GM18507 (cell line): ENCODE data around the gene MC5R.

Source experiments
- DNase-seq: peaks from one replicate; pipeline ENCODE4 v3.0.0; 2011; ENCODE audit warnings: low read depth; ENCODE audit not compliant: insufficient read length; ENCODE audit errors: extremely low spot score
- FAIRE-seq: peaks from 2 replicates; lab custom pipeline; 2011; peaks lifted over from hg19 to GRCh38; lab: Jason Lieb, UNC

The MC5R gene

GRCh38 chr18:13823707-13824395 is at the start of gene MC5R:
Gene MC5R (plus strand): TSS chr18:13824149. CDS start chr18:13825766, 1,617 bp downstream.
- peak; percentile 79 for FAIRE-seq
- peak; percentile 78 for DNase-seq

- FAIRE-seq, result no peak
- DNase-seq, result no peak
Measured at GRCh38 chr18:13775058-13775457, 48.9 kb upstream of the MC5R start.

- no peak for DNase-seq
- no peak for FAIRE-seq
Measured at GRCh38 chr18:13791181-13791580, 32.8 kb upstream of the MC5R start.

- DNase-seq (no peak), FAIRE-seq (no peak)
Measured at GRCh38 chr18:13793819-13794218, 30.1 kb upstream of the MC5R start.

- FAIRE-seq (no peak), DNase-seq (no peak)
Measured at GRCh38 chr18:13796515-13796914, 27.4 kb upstream of the MC5R start.

- FAIRE-seq, result no peak
Measured at GRCh38 chr18:13797157-13797611, 26.8 kb upstream of the MC5R start.

GRCh38 chr18:13799396-13799795 is 24.6 kb upstream of the MC5R start:
- FAIRE-seq, result no peak
- no peak for DNase-seq

More at GRCh38 chr18:13797157-13797611, 26.8 kb upstream of the MC5R start:
- DNase-seq, result no peak

GRCh38 chr18:13800505-13801259 is 23.3 kb upstream of the MC5R start:
- FAIRE-seq (no peak), DNase-seq (no peak)

GRCh38 chr18:13801260-13801601 is 22.7 kb upstream of the MC5R start:
- FAIRE-seq, result no peak
- no peak for DNase-seq

- no peak for FAIRE-seq
- no peak for DNase-seq
Measured at GRCh38 chr18:13804305-13804704, 19.6 kb upstream of the MC5R start.

- FAIRE-seq (no peak), DNase-seq (no peak)
Measured at GRCh38 chr18:13808294-13809042, 15.5 kb upstream of the MC5R start.

- FAIRE-seq (no peak), DNase-seq (no peak)
Measured at GRCh38 chr18:13809043-13809430, 14.9 kb upstream of the MC5R start.

- no peak for DNase-seq
- FAIRE-seq, result no peak
Measured at GRCh38 chr18:13809531-13810255, 14.3 kb upstream of the MC5R start.

- no peak for FAIRE-seq
Measured at GRCh38 chr18:13810950-13811485, 12.9 kb upstream of the MC5R start.

GRCh38 chr18:13811993-13812392 is 12.0 kb upstream of the MC5R start:
- no peak for DNase-seq
- no peak for FAIRE-seq

More at GRCh38 chr18:13810950-13811485, 12.9 kb upstream of the MC5R start:
- DNase-seq, result no peak

GRCh38 chr18:13813271-13813849 is 10.6 kb upstream of the MC5R start:
- peak; percentile 82 for FAIRE-seq
- peak; percentile 43 for DNase-seq

- no peak for DNase-seq
- FAIRE-seq, result no peak
Measured at GRCh38 chr18:13826209-13826608, 2.3 kb downstream of the MC5R start.

- FAIRE-seq (peak; percentile 52), DNase-seq (no peak)
Measured at GRCh38 chr18:13831864-13832508, 8.0 kb downstream of the MC5R start.
